HG03521 (cell line): Measurements from ENCODE around the gene CNTNAP2.
"Not testable (repeated sequence)": the region's sequence is repeated elsewhere in the genome, so short reads cannot be mapped to it uniquely, and the experiment has no call there.

Experiments used
- ATAC-seq: cut with Tn5 transposase; IDR thresholded peaks from one replicate; pipeline ENCODE4 v1.9.1; 2021; ENCODE audit warnings: mild to moderate bottlenecking, moderate library complexity; ENCODE audit not compliant: unreplicated experiment

CNTNAP2 gene

GRCh38 chr7:148262721-148263229 is 2146.2 kb downstream of the CNTNAP2 start:
- ATAC-seq: peak; percentile 64

DNA sequence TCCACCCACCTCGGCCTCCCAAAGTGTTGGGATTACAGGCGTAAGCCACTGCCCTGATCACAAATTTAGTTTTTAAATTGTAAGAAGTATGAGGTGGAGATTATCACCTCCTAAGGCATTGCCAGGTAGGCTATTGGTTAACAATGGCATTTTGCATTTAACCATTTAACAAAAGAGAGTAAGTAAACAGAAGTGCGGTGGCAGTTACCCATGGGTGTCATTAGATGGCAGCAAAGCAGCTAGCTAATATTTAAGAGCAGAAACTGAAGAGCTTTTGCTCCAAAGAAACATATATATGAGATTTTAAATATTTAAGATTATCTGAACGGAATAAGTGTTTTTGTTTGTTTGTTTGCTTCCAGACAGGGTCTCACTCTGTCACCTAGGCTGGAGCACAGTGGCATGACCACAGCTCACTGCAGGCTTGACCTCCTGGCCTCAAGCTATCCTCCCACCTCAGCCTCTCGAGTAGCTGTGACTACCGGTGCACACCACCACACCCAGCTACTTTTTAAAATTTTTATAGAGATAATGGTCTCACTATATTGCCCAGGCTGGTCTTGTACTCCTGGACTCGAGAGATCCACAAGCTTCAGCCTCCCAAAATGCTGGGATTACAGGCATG is 2148.4 kb downstream of the CNTNAP2 start:
- ATAC-seq: no peak

GRCh38 chr7:148265896-148266295 is 2149.3 kb downstream of the CNTNAP2 start:
- no peak for ATAC-seq

DNA sequence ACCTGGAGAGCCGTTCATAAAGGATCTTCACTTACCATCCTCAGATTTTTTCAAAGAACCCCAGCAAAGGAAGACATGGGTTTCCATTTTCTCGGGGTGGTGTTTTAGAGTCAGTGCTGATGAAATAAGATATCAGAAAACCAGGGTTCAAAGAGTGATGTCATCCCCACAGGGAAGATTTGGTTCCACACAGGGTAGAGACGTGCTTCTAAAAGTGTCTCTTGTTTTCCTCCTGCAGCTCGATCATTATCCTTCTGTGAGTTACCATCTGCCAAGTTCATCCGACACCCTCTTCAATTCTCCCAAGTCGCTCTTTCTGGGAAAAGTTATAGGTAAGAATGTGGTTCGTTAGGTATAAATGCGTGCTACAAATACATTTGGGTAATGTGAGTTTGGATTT is 2150.2 kb downstream of the CNTNAP2 start:
- no peak for ATAC-seq

DNA sequence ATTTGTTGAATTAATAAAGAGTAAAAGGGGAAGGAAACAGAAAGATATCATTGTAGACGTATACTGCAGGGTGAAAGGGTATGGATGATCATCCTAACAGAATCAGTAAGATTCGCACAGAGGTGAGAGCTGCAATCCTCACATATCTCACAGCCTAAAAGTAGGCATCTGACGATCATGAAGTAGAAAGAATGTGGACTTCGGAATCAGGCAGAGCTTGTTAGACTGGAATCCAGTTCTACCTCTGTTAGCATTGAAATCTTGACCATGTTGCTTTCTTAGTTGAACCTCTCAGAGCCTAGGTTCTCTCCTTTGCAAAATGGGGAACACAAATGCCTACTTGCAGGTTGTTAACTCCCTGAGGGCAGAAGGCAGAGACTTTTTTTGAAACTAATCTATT is 2154.0 kb downstream of the CNTNAP2 start:
- no peak for ATAC-seq

GRCh38 chr7:148274118-148274517 is 2157.5 kb downstream of the CNTNAP2 start:
- ATAC-seq: no peak

GRCh38 chr7:148275359-148275890 is 2158.8 kb downstream of the CNTNAP2 start:
- ATAC-seq: no peak

DNA sequence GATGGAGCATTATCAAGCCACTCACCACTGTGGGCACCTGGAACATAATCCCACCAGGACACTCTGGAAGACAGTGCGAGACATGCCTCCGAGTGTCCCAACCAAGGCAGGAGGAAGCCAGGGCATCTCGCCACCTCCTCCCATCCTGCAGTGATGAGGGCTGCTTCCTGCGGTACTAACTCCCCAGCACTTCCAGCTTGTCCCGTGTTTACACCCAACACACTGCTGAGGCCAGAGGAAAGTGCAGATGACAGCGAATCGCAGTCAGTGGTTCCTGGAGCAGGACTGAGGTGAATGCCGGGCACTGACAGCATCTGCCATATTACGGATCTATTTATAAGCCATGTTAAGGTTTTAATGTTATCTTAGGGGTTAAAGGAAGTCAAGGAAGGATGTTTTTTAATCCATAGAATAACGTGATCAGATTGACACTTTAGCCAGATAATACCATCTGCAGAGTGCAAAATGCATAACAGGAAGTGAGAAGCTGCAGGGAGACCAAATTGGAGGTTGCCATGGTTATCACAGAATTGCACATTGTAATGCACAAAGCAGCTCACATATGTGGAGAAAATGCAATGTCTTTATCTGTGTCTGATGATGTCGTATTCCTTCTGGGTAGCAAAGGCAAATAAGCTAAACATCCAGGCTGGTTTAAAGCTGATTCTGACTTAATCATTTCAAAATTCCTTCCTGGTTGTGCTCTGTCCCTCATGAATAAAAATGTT is 2159.9 kb downstream of the CNTNAP2 start:
- no peak for ATAC-seq

DNA sequence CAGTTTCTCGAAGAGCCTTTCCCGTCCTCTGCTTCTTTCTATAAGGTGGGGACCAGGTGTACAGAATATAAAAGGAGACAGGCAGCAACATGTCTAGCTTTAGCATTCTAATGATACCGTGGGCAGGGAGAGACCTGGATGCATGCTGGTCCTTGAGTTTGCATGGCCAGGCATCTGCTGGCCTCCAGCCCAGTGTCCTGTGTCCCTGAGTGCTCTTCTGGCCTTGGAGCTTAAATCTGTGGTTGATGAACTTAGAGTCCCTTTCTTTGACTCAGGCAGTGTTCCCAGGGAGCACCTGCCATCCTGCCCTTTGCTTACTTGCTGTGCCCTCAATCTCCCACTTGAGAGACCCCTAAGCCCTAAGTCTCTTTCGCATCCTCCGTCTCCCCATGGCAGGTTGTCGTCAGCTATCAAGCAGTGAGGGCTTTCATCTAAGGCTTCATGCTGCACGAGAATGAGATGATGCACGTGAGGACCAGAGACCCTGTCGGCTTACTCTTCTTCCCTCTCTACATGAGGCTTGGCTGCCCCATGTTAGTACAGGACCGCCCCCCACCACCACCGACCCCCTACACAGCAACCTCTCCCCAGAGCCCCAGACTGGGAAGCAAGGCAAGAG is 2160.6 kb downstream of the CNTNAP2 start:
- ATAC-seq: no peak

- no peak for ATAC-seq
Observed at GRCh38 chr7:148286150-148286549, 2169.5 kb downstream of the CNTNAP2 start.

GRCh38 chr7:148287538-148287937 is 2170.9 kb downstream of the CNTNAP2 start:
- no peak for ATAC-seq

- no peak for ATAC-seq
Observed at GRCh38 chr7:148288592-148289151, 2172.1 kb downstream of the CNTNAP2 start.

- no peak for ATAC-seq
Observed at GRCh38 chr7:148289630-148290029, 2173.0 kb downstream of the CNTNAP2 start.

DNA sequence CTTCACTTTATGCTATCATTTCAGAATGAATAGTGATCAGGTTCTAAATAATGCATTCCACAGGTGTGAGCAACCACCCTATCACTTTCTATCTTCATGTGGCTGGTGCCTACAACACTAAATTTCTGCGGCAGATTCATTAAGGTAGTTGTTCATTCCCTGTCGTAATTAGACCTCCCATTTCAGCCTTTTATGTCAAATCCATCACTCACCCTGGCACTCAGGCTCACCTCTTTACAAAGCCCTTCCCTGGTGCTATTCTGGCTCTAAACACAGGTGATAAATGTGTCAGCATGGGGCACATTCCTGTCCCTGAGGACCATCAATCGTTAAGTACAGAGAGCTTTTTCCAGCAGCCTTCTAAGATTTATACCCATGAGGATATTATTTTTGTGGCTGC is 2173.9 kb downstream of the CNTNAP2 start:
- no peak for ATAC-seq

- ATAC-seq: no peak
Observed at GRCh38 chr7:148291799-148292198, 2175.2 kb downstream of the CNTNAP2 start.

DNA sequence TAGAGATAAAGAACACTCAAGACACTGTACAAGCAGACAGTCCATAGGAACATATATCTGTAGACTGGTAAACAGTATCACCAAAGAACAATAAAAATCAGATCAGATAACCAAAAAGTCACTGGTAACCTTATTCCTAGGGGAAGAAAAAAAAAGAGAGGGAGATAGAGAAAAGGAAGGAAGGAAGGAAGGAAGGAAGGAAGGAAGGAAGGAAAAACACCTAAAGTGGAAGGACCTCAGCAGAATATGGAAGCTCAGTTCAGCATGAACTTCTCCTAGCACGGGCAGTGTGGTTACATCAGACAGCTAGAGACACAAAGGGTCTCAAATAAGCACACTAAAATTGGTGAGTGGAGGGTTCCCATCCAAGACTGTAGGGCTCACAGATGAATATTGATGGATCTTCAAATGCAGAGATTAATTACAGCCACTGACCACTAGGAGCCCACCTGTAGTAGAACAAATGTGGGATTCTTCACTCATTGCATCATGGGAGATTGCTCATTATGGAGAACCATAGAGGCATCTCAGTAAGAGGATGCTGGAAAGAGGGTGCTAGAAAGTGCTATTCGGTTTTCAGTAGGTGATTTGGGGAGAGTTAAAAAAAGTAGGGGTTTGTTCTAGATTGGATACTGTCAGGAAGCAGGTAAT is 2180.5 kb downstream of the CNTNAP2 start:
- peak; percentile 43 for ATAC-seq

GRCh38 chr7:148298768-148299167 is 2182.2 kb downstream of the CNTNAP2 start:
- not testable (repeated sequence) for ATAC-seq

- ATAC-seq: no peak
Observed at GRCh38 chr7:148299350-148300276, 2183.0 kb downstream of the CNTNAP2 start.

GRCh38 chr7:148302436-148302835 is 2185.8 kb downstream of the CNTNAP2 start:
- not testable (repeated sequence) for ATAC-seq
